Measurements from ENCODE around the gene FGF21. TPM values are rescaled to one million over a fixed set of nuclear protein-coding genes. Genes with fewer than 3 reads are reported as not detected.

The FGF21 gene
- total and polyA plus RNA-seq, 2 donors (not counting 3 experiments of a cell fraction or from before 2014, with no cell fraction given), result not detected

DNA sequence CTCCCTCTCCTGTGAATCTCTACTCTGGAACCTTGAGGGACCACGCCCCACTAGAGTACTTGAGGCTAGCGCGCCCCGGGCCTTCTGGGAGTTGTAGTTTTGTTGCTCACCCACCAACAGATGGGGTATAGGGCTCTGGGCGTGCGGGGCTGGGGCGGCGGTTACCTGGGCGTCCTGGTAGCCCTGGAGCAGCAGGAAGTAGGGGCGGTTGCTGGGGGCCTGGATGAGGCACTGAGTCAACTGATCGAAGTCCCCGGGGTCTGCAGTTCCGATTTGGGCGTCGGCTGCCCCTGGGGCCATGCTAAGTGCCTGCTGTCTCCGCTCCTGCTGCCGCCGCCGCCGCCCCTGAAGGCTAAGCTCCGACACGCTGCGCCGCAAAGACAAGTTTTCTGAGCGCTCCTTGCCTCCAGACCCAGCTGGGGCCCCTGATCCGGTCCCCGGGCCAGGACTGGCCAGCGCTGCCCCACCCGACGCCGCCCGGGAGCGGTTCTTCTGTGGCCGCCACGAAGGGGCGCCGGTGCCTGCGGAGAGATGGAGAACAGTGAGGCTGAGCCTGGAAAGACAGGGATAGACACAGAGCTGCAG, 20.2 kb upstream of the FGF21 start:
- POLR2A ChIA-PET, result no interaction called here
- Histone ChIP-seq H3K79me2 (ENCODE audit: control insufficient read depth, insufficient read depth, low read length) (peaks cover 48% of the 10 kb centered on the region), H3K27me3 (ENCODE audit: control insufficient read depth in 2 of 2, insufficient read depth in 2 of 2, low read length in 2 of 2) (no peaks in the 10 kb centered on the region), H2AFZ (ENCODE audit: low read depth, low read length) (no peak overlapping the region), H3K4me2 (ENCODE audit: insufficient read depth, low read length) (no peak overlapping the region), H3K9me3 (replicated peaks; ENCODE audit: control insufficient read depth, insufficient read depth, low read length) (no peaks in the 10 kb centered on the region), H3K4me3 (replicated peaks in 1 of 3; ENCODE audit: insufficient read depth in 1 of 3, low read depth in 1 of 3, low read length in 3 of 3) (no peak overlapping the region), H3K4me1 (ENCODE audit: control insufficient read depth, extremely low read depth, insufficient read depth, low read length) (peaks cover 15% of the 10 kb centered on the region), H3K9ac (replicated peaks; ENCODE audit: extremely low read depth, insufficient read depth, low read length) (no peak overlapping the region), H3K27ac (ENCODE audit: insufficient read depth, low read depth, low read length) (no peak overlapping the region), H3K9me1 (replicated peaks; ENCODE audit: control insufficient read depth, extremely low read depth, insufficient read depth, low read length) (no peaks in the 10 kb centered on the region), H3K36me3 (ENCODE audit: control insufficient read depth in 2 of 2, extremely low read depth in 1 of 2, insufficient read depth in 2 of 2, low read length in 2 of 2) (peaks cover 13 to 25% of the 10 kb centered on the region in 2 experiments), H4K20me1 (replicated peaks; ENCODE audit: control insufficient read depth, extremely low read depth, insufficient read depth, low read length) (peaks cover 6% of the 10 kb centered on the region)
- dilution Hi-C loops (cut with MboI; ENCODE audit: extremely low pct_ligation_motif_present, low sequenced_read_pairs), result no loop called here
- FAIRE-seq (no peak), DNase-seq (ENCODE audit: low read depth, low spot score) (no peak)
- BruUV-seq (replicated peaks), result no TSS peak
- TF ChIP-seq POLR2A (IDR thresholded peaks at IDR 0.05; ENCODE audit: low read depth, low read length) (no peak), FOS (IDR thresholded peaks at IDR 0.05; ENCODE audit: borderline replicate concordance, insufficient read depth, low read length) (no peak), GATA2 (IDR thresholded peaks at IDR 0.05; ENCODE audit: insufficient read depth, insufficient read length, low read depth, low read length) (no peak), JUN (IDR thresholded peaks at IDR 0.05; ENCODE audit: borderline replicate concordance, insufficient read depth, insufficient read length, low read depth) (no peak), EZH2 (IDR thresholded peaks at IDR 0.05; ENCODE audit: borderline replicate concordance, low read depth, low read length, severe bottlenecking) (no peak), POLR2AphosphoS5 (IDR thresholded peaks at IDR 0.05; ENCODE audit: insufficient read depth, low read depth, low read length) (no peak), MYC (IDR thresholded peaks at IDR 0.05; ENCODE audit: low read depth, low read length) (no peak)
- TF ChIP-seq, protein P1, sequence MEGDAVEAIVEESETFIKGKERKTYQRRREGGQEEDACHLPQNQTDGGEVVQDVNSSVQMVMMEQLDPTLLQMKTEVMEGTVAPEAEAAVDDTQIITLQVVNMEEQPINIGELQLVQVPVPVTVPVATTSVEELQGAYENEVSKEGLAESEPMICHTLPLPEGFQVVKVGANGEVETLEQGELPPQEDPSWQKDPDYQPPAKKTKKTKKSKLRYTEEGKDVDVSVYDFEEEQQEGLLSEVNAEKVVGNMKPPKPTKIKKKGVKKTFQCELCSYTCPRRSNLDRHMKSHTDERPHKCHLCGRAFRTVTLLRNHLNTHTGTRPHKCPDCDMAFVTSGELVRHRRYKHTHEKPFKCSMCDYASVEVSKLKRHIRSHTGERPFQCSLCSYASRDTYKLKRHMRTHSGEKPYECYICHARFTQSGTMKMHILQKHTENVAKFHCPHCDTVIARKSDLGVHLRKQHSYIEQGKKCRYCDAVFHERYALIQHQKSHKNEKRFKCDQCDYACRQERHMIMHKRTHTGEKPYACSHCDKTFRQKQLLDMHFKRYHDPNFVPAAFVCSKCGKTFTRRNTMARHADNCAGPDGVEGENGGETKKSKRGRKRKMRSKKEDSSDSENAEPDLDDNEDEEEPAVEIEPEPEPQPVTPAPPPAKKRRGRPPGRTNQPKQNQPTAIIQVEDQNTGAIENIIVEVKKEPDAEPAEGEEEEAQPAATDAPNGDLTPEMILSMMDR (IDR thresholded peaks at IDR 0.05; ENCODE audit: extremely low read depth in 1 of 2, insufficient read depth in 1 of 2, low read depth in 1 of 2, low read length in 2 of 2), result no peak
- TF ChIP-seq, protein P2, sequence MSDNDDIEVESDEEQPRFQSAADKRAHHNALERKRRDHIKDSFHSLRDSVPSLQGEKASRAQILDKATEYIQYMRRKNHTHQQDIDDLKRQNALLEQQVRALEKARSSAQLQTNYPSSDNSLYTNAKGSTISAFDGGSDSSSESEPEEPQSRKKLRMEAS (IDR thresholded peaks at IDR 0.05; ENCODE audit: insufficient read depth, insufficient read length), result no peak
- intact Hi-C loops (cut with micrococcal nuclease), result loop anchor here (5.0 kb wide), 1 partner anchor 102 kb away; the partner anchor contains the start of gene HSD17B14
- CTCF ChIA-PET, result interaction anchor here (0.7 kb wide), 1 partner anchor 60 kb away, joined by 3 read pairs; no protein-coding TSS in a partner anchor
